Tibial artery (tissue), 4 donors: ENCODE measurements around the gene EIPR1.

Experiments
- DNase-seq, 2 donors: peaks; one replicate each; pipeline ENCODE4 v3.0.0-alpha.2; 2019
- H3K27ac ChIP-seq, 2 donors: fragments of 200-600 bp; sonication (generic) in 1 of 2; 1 replicate in 1 of 2; 2 replicates in 1 of 2; pipeline ENCODE4 v1.5.1; 2018 to 2019; ENCODE audit warnings: mild to moderate bottlenecking in 1 of 2
- H3K27me3 ChIP-seq, 2 donors: fragments of 200-600 bp; sonication (generic) in 1 of 2; one replicate each; pipeline versions ENCODE4 v1.5.1 to v1.6.0; 2016 to 2019
- H3K36me3 ChIP-seq, 3 donors: fragments of 200-600 bp; sonication (generic) in 2 of 3; one replicate each; pipeline ENCODE4 v1.5.1; 2016 to 2019; ENCODE audit warnings: mild to moderate bottlenecking in 2 of 3
- H3K4me1 ChIP-seq, 4 donors: fragments of 200-600 bp; sonication (generic) in 2 of 4; 1 replicate in 3 of 4; 2 replicates in 1 of 4; pipeline ENCODE4 v1.5.1; 2016 to 2019
- H3K4me3 ChIP-seq, 2 donors: fragments of 200-600 bp; sonication (generic) in 1 of 2; 1 replicate in 1 of 2; 2 replicates in 1 of 2; pipeline ENCODE4 v1.5.1; 2018 to 2019; ENCODE audit warnings: mild to moderate bottlenecking in 2 of 2
- H3K9me3 ChIP-seq, 3 donors: fragments of 200-600 bp; sonication (generic) in 1 of 3; one replicate each; pipeline ENCODE4 v1.5.1; 2016 to 2019
- intact Hi-C: fragments of 100-400 bp; cut with DNase I; formaldehyde crosslinking; loops from one replicate; pipeline ENCODE4 v1.15.0; 2023; ENCODE audit warnings: low total_unique reads
- TF ChIP-seq, protein P1 (sequence below), 2 experiments: fragments of 200-600 bp in 1 of 2; fragments of 450-650 bp in 1 of 2; IDR thresholded peaks; one replicate each; pipeline ENCODE4 v1.5.1; 2017 to 2019; ENCODE audit warnings: antibody characterized with exemption in 2 of 2, mild to moderate bottlenecking in 1 of 2, moderate library complexity in 1 of 2

EIPR1 gene

GRCh38 chr2:3344897-3345296 is 32.7 kb downstream of the EIPR1 start:
- H3K4me3 ChIP-seq, result no peak overlapping the region
- intact Hi-C loops, result no loop called here
- peaks cover 0 to 8% (median 0%) of the 10 kb centered on the region in 4 donors for H3K4me1 ChIP-seq
- no peak for DNase-seq
- no peak overlapping the region for H3K27ac ChIP-seq
- no peaks in the 10 kb centered on the region for H3K27me3 ChIP-seq
- H3K36me3 ChIP-seq, result peaks cover 0 to 5% (median 0%) of the 10 kb centered on the region in 3 donors
- TF ChIP-seq, protein P1, sequence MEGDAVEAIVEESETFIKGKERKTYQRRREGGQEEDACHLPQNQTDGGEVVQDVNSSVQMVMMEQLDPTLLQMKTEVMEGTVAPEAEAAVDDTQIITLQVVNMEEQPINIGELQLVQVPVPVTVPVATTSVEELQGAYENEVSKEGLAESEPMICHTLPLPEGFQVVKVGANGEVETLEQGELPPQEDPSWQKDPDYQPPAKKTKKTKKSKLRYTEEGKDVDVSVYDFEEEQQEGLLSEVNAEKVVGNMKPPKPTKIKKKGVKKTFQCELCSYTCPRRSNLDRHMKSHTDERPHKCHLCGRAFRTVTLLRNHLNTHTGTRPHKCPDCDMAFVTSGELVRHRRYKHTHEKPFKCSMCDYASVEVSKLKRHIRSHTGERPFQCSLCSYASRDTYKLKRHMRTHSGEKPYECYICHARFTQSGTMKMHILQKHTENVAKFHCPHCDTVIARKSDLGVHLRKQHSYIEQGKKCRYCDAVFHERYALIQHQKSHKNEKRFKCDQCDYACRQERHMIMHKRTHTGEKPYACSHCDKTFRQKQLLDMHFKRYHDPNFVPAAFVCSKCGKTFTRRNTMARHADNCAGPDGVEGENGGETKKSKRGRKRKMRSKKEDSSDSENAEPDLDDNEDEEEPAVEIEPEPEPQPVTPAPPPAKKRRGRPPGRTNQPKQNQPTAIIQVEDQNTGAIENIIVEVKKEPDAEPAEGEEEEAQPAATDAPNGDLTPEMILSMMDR (IDR thresholded peaks at IDR 0.05), result no peak
- H3K9me3 ChIP-seq, result no peaks in the 10 kb centered on the region

DNA sequence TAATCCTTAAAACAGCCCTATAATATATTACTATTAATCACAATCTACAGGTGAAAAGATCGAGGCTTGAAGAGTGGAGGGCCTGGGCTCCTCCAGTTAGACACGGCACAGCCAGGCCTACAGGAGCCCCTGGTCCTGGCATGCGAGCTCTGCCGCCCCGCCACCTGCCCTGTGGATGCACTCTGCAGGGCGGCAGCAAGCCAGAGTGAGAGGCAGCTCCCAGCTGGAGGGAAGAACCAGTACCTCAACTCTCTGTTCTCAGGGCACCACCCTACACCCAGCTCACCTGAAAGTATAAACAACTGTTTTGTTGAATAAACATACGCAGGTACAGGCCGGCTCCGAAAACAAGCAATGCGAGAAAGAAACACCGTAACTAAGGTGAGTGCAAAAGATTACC is 34.6 kb downstream of the EIPR1 start:
- no peak for DNase-seq
- Histone ChIP-seq H3K27ac (no peak overlapping the region), H3K36me3 (peaks cover 0 to 5% (median 0%) of the 10 kb centered on the region in 3 donors), H3K27me3 (no peaks in the 10 kb centered on the region), H3K9me3 (no peaks in the 10 kb centered on the region), H3K4me3 (no peak overlapping the region), H3K4me1 (no peaks in the 10 kb centered on the region)
- TF ChIP-seq, protein P1 (IDR thresholded peaks at IDR 0.05), result no peak
- intact Hi-C loops, result no loop called here

GRCh38 chr2:3342324-3342723 is 35.3 kb downstream of the EIPR1 start:
- H3K4me3 ChIP-seq, result no peak overlapping the region
- no peak overlapping the region for H3K27ac ChIP-seq
- peaks cover 0 to 4% (median 0%) of the 10 kb centered on the region in 3 donors for H3K36me3 ChIP-seq
- intact Hi-C loops, result no loop called here
- DNase-seq, result no peak
- H3K9me3 ChIP-seq, result no peaks in the 10 kb centered on the region
- H3K4me1 ChIP-seq, result no peaks in the 10 kb centered on the region
- no peaks in the 10 kb centered on the region for H3K27me3 ChIP-seq
- TF ChIP-seq, protein P1 (IDR thresholded peaks at IDR 0.05), result no peak

DNA sequence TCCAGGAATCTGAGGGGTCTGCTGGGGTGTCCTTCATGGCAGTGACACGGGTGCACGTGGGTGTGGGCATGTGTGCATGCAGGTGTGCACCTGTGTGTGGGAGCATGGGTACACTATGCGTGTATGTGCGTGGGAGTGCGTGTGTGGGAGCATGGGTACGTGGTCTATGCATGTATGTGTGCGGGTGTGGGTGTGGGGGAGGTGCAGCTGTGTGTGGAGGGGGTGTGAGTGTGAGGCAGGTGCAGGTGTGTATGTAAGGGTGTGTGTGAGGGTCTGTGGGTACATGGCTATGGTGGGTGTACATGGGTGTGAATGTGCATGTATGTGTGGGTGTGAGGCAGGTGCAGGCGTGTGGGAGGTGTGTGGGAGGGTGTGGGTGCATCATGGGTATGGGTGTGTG is 36.3 kb downstream of the EIPR1 start:
- Histone ChIP-seq H3K4me3 (no peak overlapping the region), H3K9me3 (no peaks in the 10 kb centered on the region), H3K27ac (no peak overlapping the region), H3K27me3 (no peaks in the 10 kb centered on the region), H3K4me1 (no peaks in the 10 kb centered on the region), H3K36me3 (peaks cover 0 to 1% (median 0%) of the 10 kb centered on the region in 3 donors)
- intact Hi-C loops, result no loop called here
- no peak for DNase-seq
- TF ChIP-seq, protein P1 (IDR thresholded peaks at IDR 0.05), result no peak

GRCh38 chr2:3340144-3340543 is 37.5 kb downstream of the EIPR1 start:
- intact Hi-C loops, result no loop called here
- Histone ChIP-seq H3K27me3 (no peaks in the 10 kb centered on the region), H3K27ac (no peak overlapping the region), H3K4me3 (no peak overlapping the region), H3K9me3 (no peaks in the 10 kb centered on the region), H3K4me1 (no peaks in the 10 kb centered on the region), H3K36me3 (peaks cover 0 to 13% (median 5%) of the 10 kb centered on the region in 3 donors)
- DNase-seq, result no peak
- TF ChIP-seq, protein P1 (IDR thresholded peaks at IDR 0.05), result no peak

- intact Hi-C loops, result no loop called here
- Histone ChIP-seq H3K36me3 (peaks cover 0 to 29% (median 5%) of the 10 kb centered on the region in 3 donors), H3K4me1 (no peaks in the 10 kb centered on the region), H3K4me3 (no peak overlapping the region), H3K9me3 (no peaks in the 10 kb centered on the region), H3K27me3 (no peaks in the 10 kb centered on the region), H3K27ac (no peak overlapping the region)
- DNase-seq, result no peak
- TF ChIP-seq, protein P1 (IDR thresholded peaks at IDR 0.05), result no peak
Observed at GRCh38 chr2:3338340-3338739, 39.3 kb downstream of the EIPR1 start.
